GM15510 (cell line): ENCODE measurements around the gene SARDH.

Source experiments
- POLR2A ChIP-seq: IDR thresholded peaks from 3 replicates; pipeline ENCODE4 v1.6.1; 2011; ENCODE audit warnings: borderline replicate concordance; ENCODE audit not compliant: insufficient read length; ENCODE audit errors: extremely low read depth

SARDH gene

DNA sequence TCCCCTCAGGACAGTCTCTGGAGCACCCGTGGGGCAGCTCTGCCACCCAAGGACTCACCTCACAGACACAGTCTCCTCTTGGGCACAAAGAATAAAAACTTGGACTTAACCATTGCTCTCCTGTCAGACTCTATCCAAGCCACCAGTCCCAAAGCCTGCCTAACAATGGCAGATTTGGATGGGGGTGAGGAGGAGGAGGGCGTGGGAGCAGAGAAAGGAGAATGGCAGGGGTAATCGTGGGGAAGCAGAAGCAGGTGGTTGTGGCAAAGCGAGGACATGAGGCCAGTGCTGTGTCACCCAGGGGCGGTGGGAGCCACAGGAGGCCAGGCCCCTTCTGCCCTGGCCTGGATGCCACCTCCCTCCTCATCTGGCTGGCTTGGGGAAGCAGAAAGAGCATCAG lies 123.5 kb downstream of the SARDH start:
- TF ChIP-seq POLR2A, result no peak

DNA sequence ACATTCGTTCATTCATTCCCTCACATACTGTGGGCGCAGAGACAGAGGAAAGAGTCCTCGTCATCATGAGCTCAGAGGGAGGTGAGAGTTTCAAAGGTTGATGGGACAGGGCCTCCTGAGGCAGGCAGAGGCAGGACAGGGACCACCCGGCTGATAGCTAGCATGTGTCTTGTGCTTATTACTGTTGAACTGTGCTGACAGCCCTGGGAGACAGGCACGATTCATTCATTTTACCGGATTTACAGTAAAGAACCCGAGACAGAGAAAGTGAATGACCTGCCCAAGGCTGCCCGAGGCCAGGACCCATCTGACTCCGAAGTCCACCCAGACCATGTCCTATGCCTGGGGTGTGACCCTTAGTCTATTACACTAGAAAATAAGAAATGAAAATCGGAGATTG lies 124.1 kb downstream of the SARDH start:
- no peak for TF ChIP-seq POLR2A
